NT2/D1 (cell line): ENCODE results near the gene METRN.

Experiments
- SUZ12 ChIP-seq: IDR thresholded peaks from 2 replicates; pipeline ENCODE4 v1.6.1; 2011; ENCODE audit not compliant: insufficient read length, insufficient read depth; ENCODE audit errors: extremely low read depth
- YY1 ChIP-seq: IDR thresholded peaks from 2 replicates; pipeline ENCODE4 v1.6.1; 2011; ENCODE audit not compliant: insufficient read length, insufficient read depth
- ZNF274 ChIP-seq: IDR thresholded peaks from 2 replicates; pipeline ENCODE4 v1.6.1; 2011; ENCODE audit warnings: mild to moderate bottlenecking, low read depth, low read length

- TF ChIP-seq SUZ12 (no peak), YY1 (no peak), ZNF274 (no peak)
Measured at GRCh38 chr16:674214-674881, 40.6 kb upstream of the METRN start.
